HG02870 (cell line): ENCODE data around the gene SGCG.
"Not testable (repeated sequence)": the region's sequence is repeated elsewhere in the genome, so short reads cannot be mapped to it uniquely, and the experiment has no call there.

ENCODE experiments used
- ATAC-seq: cut with Tn5 transposase; IDR thresholded peaks from one replicate; pipeline ENCODE4 v1.9.1; 2021; ENCODE audit warnings: mild to moderate bottlenecking, moderate library complexity; ENCODE audit not compliant: unreplicated experiment

Gene SGCG, protein sequence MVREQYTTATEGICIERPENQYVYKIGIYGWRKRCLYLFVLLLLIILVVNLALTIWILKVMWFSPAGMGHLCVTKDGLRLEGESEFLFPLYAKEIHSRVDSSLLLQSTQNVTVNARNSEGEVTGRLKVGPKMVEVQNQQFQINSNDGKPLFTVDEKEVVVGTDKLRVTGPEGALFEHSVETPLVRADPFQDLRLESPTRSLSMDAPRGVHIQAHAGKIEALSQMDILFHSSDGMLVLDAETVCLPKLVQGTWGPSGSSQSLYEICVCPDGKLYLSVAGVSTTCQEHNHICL

DNA sequence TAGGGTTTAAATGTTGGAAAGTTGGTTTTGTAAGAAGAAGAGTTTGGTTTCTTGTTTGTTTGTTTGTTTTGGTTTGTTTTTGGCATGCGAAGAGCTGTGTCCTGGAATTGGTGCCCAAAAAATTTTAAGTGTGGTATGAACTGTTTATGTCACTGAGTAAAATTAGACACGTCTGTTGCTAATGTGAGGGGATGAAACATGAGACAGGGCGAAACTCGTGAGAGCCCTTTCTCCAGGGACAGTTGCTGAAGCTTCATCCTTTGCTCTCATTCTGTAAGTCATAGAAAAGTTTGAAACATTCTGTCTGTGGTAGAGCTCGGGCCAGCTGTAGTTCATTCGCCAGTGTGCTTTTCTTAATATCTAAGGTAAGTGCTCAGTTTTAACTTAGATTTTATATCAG, at the start of gene SGCG:
Gene SGCG, plus strand, starts transcription at position 269 of the 400 bp plus-strand sequence. CDS start 22,716 bp downstream, outside the sequence.
- no peak for ATAC-seq

DNA sequence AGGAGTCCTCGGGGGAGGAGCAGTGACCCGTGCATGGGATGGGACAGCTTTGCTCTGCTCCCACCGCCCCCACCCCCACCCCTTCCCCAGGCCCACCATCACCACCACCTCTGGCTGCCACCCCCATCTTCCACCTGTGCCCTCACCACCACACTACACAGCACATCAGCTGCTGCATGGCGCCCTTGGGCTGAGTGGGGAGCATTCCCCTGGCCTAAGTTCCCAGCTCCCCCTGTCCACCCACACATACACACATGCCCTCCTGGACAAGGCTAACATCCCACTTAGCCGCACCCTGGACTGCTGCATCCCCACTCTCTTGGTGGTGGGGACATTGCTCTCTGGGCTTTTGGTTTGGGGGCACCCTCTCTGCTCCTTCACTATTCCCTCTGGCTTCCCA, 46.2 kb upstream of the SGCG start:
- no peak for ATAC-seq

DNA sequence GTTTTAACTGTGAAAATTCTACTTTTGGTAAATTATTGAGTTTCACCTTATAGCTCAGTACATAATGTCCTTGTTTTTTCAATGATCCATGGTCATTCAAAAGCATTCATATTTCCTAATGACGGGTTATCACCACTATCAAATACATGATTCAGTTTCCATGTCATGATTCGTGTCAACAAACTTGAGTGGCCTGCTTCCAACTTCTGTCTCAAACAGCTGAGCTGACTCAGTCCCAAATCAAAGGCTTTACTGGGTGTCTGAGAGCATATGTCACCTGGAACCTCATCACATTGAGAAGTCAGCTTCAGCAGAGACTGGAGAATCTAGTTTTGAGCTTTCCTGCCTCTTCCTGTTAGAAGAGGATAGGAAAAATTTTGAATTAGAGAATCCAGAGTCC, 40.3 kb upstream of the SGCG start:
- no peak for ATAC-seq

DNA sequence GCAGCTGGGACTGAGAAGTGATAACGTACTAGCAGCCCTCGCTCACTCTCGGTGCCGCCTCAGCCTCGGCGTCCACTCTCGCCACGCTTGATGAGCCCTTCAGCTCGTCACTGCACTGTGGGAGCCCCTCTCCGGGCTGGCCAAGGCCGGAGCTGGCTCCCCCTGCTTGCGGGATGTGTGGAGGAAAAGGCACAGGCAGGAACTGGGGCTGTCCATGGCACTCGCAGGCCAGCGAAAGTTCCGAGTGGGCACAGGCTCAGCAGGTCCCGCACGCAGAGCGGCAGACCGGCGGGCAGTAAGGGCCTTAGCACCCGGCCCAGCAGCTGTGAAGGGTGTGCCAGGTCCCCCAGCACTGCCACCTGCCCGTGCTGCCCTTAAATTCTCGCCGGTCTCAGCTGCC, 38.8 kb upstream of the SGCG start:
- no peak for ATAC-seq

DNA sequence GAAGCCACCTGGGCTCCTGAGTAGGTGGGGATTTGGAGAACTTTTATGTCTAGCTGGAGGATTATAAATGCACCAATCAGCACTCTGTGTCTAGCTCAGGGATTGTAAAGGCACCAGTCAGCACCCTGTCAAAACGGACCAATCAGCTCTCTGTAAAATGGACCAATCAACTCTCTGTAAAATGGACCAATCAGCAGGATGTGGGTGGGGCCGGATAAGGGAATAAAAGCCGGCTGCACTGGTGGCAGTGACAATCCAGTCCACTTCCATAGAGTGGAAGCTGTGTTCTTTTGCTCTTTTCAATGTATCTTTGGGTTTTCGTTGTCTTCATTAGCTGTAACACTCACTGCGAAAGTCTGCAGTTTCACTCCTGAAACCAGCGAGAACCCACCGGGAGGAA, 38.2 kb upstream of the SGCG start:
- not testable (repeated sequence) for ATAC-seq

DNA sequence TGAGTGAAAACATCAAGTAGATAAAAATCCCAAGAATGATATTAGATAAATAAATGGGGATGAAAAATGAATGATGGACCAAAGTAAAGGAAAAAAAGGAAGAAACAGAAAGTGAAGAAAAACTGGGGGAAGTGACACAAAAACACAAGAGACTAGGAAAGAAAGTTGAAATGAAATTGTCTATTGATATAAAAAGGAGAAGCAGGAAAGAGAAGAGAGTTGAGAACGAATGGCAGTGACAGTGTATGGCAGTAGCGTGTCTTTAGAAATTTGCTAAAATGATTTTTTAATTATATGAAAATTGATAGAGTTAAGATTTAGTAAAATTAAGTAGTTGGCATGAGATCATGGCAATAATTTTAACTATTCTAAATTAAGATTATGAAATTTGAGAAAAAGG, 36.3 kb upstream of the SGCG start:
- no peak for ATAC-seq

DNA sequence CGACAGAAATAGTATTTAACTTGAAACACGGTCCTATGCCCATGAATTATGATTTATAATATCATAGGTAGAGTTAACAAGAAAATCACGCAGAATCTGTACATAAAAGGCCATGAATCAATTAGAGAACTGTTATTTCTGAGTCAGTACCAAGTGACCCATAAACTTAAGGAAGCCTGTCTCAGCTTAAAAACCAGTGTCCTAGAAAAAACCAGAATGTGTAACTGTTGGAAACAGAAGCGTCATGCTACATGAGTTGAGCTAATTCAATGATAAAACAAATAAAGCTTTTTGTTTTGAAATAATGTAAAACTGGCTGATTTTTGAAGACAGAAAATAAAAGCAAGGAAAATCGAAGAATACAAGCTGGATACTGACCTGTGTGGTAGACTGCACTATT, 34.8 kb upstream of the SGCG start:
- ATAC-seq, result no peak

DNA sequence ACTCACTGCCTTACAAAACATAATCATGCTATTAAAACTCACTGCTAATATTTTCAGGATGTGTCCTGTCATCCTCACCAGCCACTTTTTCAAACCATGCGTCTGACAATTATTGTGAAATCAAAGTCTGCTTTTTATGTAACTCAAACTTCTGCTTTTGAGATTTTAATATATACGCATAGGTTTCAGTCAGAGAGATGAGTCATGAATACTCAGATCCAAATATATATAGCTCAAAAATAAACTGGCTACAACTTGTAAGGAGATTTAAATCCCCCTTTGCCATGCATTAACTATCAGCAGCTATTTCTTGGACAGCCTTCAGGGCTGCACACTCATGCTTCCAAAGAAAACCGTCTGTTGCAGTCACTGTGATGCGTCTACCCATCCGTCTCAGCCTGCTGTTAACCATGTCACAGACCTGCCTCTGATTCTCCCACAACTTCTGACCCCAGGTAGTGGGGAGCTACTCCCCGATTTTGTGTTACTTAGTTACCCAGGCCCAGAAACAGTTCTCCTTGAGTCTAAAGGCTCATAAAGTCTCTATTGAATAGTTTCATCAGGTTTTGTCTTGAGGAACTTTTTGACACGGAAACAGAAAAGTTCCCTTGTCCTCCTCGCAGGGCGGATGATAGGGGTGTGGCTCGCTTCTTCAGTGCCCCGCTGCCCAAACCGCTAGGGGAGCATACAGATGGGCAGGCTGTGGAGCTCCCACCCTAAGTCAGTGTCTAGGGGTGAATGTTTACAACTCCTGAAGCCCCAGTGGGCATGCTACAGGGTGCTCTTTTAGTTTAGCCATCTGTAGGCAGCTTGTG, 33.8 kb upstream of the SGCG start:
- ATAC-seq, result no peak

DNA sequence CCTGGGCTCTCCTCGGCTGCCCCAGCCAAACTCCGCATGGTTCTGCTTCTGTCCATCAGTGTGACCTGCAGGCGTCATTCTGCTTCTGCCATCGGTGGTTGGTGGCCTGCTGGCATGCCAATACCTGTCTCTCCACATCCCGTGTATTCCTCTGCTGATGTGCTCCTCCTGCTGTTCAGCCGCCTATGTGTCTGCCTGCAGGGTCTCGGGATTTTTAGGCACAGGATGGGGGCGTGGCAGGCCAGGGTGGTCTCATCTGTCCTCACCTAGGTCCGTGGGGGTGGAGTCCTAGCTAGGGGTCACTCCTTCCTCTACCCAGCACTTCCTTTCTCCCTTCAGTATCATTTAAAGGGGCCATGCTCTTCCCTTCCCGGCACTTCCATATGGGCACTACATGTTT, 33.0 kb upstream of the SGCG start:
- no peak for ATAC-seq

DNA sequence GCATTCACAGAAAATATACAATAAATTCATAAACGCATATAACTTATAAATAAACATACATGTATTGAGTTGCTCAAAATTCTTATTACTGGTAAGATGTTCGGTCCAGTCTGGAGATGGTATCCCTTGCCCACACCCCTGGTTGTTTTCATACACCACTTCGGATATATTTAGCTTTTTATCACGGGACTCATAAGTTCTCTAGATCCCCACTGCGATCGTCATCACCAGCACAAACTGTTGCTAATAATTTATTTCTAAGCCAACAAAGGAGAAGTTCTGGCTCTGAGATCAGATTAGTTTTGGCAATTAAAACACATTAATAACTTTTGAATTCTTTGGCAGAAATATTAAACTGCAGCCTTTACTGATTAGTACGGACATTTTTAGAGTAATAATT, 23.0 kb upstream of the SGCG start:
- no peak for ATAC-seq

DNA sequence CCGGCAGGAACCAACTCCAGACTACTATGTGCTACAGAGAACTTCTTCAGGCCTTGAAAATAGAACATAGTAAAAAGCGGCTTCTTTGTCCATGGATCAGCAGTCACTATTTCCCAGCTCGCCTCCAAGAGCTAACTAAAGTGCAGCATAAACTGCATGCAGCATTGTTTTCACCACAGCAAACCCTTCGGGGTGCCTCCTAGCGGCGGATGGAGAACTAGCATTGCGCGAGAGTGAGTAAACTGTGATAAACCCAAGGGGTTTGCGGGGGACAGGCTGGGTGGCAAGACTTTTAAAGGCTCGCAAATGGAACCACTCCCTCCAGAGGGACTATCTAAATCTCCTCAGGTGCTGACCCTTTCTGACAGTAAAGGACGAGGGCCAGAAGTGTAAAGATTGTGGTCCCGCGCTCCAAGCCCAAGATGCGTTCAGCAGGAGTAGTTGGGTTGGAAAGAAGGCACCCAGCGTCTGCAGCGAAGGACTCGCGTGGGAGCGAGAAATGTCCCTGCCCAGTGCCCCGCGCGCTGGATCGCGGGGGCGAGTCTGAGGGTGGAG, 21.5 kb upstream of the SGCG start:
- no peak for ATAC-seq

DNA sequence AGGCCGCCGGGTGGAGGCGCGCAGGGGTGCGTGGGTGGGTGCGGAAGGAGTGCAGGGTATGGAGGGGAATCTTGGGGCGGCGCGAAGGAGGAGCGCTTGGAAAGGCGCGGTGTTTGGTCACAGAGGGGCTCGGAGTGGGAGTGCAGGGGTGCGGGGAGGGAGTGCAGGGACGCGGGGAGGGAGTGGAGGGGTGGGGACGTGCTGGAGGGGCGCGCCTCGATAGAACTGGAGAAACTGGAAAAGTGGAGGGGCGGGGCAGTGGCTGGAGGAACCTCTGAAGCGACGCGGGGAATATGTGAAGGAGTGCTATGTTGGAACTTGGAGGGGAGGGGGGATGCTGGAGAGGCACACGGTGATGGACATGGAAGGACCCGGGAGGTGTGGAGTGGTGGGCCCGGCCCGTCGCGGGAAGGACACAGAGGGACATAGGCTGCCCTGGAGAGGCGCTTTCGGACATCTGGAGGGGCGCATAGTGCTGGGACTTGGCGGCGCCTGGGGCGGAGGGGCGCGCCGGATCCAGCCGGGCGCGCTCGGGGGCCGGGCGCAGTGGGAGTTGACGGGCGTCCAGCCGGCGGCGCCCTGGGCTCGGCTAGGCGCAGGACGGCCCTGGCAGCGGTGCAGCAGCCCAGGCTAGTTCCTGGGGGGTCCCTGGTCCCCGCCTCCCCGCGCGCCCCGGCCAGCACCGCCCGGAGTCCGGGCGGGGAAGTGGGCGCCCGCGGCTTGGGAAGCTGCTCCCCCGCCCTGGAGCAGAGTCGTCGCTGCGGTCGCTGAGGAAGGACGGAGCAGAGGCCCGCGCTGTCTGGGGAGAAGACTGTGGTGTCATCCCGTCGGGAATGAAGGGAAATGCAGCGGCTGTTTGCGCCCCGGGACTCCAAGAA, 20.8 kb upstream of the SGCG start:
- no peak for ATAC-seq

DNA sequence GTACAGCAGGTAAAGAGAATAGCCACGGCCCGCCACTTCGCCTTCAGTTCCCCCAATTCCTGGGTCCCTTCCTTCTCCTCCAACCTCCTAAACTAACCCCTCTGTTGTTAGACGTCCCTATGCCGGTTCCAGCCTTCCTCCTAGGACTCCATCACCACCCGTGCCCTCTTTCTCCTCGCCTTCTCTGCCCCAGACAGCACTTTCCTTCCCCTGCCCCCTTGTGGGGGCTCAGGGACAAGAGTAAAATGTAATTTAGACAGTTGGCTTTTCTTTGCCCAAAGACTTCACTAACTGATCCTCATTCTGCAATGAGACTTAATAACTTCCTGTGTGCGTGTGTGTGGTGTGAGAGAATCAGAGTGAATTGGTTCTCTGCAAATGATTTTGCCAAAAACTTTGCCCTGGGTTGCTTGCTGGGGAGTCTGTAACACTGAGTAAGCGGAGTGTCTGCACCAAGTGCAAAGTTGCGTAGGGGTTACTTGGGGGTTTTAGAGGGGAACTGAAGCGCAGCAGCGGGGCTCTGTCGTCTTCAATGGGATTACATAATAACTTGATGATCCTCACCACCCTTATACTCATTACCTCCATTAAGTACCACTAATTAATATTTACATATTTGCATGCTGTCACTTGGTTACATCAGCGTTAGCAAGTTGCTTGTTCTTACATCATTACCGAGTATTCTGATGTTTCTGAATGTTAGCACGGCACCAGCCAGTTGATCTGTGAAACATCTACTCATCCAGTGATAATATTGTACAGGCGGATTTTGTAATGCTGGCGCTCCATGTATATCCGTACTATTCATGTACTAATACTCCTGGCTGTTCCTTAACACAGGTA, 19.9 kb upstream of the SGCG start:
- no peak for ATAC-seq

DNA sequence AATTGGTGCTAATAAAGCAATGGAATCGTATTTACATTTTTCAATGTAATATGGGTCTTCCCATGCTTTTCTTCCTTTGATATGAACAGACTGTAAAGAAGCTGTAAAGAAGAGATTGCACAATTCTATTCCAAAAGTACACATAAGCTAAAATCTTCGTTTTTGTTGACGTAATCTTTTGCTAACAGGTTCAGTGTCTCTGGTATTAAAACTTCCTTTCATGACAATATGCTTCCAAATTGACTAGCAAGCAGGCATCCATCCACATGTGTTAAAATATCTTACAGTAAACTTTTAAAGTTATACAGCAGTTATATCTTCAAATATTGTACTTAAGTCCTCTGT, 19.3 kb upstream of the SGCG start:
- ATAC-seq, result no peak

DNA sequence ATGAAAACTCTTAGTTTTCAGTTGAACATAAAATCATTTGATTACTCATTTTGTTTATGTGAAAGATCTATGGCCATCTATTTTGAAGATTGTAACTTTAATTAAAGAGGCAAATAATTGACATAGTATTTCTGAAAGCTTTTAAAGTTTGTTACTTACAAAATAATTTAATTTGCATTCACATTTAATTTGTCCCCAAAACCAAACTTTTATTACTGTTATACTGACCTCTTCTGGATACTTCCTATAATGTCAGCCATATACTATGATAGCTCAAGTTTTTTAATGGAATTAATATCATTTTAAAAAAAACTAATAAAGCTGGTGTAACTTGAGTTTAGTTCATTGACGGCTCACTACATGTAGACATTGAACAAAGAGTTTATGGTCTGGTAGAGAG, 4.9 kb upstream of the SGCG start:
- ATAC-seq, result no peak

DNA sequence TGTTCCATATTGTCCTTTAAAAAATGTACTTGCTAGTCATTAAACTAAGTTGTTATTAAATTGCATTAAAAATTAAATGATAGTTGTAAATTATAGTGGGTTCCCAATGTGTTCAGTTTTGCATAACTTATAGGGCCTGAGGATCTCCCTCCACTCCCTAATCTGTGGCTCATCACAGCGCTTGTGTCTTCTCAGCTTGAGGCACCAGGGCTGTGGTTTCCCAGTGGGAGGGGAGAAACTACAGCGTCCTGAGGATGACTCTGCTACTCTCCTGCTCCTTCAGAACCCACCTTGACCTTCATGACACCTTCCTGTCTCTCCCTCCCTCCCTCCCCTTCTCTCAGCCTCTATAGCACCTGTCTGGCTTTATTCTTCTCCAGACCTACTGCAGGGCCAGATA, 1.4 kb downstream of the SGCG start:
- ATAC-seq, result no peak

DNA sequence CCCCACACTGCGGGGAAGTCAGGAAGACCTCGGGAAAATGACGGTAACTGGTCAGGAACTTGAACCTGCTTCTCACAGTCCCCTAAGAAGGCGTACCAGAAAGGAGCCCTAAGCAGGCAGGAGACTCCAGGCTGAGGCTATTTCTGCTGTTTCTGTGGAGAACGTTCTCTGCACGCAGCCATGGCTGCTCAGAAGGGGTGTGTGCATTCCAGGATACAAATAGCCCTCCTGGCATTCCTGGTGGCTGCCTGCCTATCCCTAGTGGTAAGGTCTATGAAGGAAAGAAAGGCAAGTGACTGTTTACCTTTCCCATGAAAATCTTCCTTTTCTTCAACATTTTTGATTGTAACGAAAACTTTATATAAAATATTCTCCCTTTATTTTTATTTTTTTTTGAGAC, 2.5 kb downstream of the SGCG start:
- ATAC-seq, result no peak

DNA sequence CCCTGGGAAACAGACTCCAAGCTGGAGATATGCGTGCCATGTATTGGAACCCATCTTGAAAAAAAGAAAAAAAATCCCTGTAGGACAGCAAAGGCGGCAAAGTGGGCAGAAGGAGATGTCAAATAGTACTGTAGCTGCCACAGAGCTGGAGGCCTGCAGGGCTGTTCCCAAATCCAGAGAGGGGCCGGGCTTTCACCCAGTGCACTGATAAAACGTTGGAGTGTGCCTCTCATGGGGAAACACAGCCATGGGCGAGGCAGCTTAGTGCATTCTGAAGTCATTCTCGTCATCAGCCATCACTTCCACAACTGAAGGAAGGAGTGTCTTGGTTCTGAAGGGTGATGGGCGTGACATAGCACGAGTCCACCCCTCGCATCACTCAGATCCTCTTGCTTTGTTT, 4.8 kb downstream of the SGCG start:
- no peak for ATAC-seq

DNA sequence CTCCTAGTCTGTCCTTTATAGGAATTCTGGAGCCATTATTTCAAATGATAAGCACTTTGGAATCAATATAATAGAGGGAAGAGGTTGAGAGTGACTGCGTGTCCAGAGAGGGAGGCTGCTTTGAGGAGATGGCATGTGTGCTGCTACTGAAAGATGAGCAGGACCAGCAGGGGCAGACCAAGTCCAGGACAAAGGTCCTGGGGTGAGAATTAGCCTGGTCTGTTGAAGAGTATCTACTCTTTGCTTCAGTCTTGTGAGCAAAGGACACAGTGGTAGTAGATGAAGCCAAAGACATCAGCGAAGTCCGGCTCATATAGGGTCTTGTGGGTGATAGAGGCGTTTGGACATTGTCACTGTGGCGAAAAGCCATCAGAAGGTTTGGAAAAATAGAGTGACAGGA, 21.1 kb downstream of the SGCG start:
- ATAC-seq, result no peak

DNA sequence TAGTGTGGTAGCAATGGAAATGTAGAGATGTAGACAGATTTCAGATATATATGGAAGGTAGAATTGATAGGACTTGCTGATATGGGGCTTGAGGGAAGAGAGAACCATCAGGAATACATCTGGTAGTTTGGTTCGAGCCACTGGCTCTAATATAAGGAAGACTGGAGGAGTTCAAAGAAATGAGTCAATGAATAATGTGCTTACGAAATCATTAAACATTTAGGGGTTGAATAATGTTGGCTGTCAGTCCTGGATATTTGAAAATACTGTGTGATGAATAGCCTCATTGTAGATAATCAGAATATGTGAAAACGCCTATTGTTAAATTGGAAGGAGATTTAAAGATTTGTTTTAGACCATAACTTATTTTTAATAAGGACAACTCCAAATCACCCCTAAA, 21.6 kb downstream of the SGCG start:
- ATAC-seq, result no peak

DNA sequence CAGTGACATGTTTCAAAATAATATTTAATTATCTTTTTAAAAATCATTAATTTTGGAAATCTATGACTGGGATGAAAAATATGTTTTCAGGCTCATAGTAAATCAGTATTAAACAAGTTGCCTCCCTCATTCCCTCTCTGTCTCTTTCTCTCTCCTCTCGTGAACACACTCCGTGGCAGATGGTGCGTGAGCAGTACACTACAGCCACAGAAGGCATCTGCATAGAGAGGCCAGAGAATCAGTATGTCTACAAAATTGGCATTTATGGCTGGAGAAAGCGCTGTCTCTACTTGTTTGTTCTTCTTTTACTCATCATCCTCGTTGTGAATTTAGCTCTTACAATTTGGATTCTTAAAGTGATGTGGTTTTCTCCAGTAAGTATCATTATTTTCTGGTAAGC, 22.7 kb downstream of the SGCG start:
- no peak for ATAC-seq
